Sigmoid colon (tissue), 7 donors: ENCODE data around the gene HPSE. TPM values are rescaled to one million over a fixed set of nuclear protein-coding genes. Genes with fewer than 3 reads are reported as not detected.
"Not testable (repeated sequence)": the region's sequence is repeated elsewhere in the genome, so short reads cannot be mapped to it uniquely, and the experiment has no call there.

Experiments used
- DNase-seq: peaks from one replicate; pipeline ENCODE4 v3.0.0-alpha.2; 2019
- H3K27ac ChIP-seq, 4 donors: fragments of 200-600 bp; sonication (generic); one replicate each; pipeline ENCODE4 v1.5.1; 2016 to 2019; ENCODE audit warnings: mild to moderate bottlenecking in 1 of 4
- H3K27me3 ChIP-seq, 3 donors: fragments of 200-600 bp; sonication (generic); one replicate each; pipeline ENCODE4 v1.5.1; 2019; ENCODE audit warnings: mild to moderate bottlenecking in 1 of 3
- H3K36me3 ChIP-seq, 4 donors: fragments of 200-600 bp; sonication (generic); one replicate each; pipeline ENCODE4 v1.5.1; 2016 to 2019
- H3K4me1 ChIP-seq, 4 donors: fragments of 200-600 bp; sonication (generic); one replicate each; pipeline ENCODE4 v1.5.1; 2017 to 2019
- H3K4me3 ChIP-seq, 4 donors: fragments of 200-600 bp; sonication (generic); one replicate each; pipeline ENCODE4 v1.5.1; 2017 to 2019; ENCODE audit warnings: mild to moderate bottlenecking in 2 of 4, moderate library complexity in 1 of 4
- H3K9me3 ChIP-seq, 4 donors: fragments of 200-600 bp in 3 of 4; sonication (generic) in 3 of 4; one replicate each; pipeline versions ENCODE4 v1.5.1 to v1.6.1; 2013 to 2019
- CTCF ChIP-seq, 4 experiments: fragments of 450-650 bp in 3 of 4; fragments of 200-600 bp in 1 of 4; IDR thresholded peaks; one replicate each; pipeline ENCODE4 v1.5.1; 2016 to 2019; ENCODE audit warnings: antibody characterized with exemption in 4 of 4, mild to moderate bottlenecking in 3 of 4, moderate library complexity in 2 of 4
- EP300 ChIP-seq, 4 donors: sonication (generic); formaldehyde crosslinking; IDR thresholded peaks; one replicate each; pipeline ENCODE4 v1.6.1; 2017; ENCODE audit warnings: antibody characterized with exemption in 4 of 4
- POLR2A ChIP-seq, 2 donors: fragments of 450-650 bp; IDR thresholded peaks; one replicate each; pipeline ENCODE4 v1.6.1; 2016; ENCODE audit warnings: antibody characterized with exemption in 2 of 2, mild to moderate bottlenecking in 2 of 2, moderate library complexity in 2 of 2
- POLR2AphosphoS5 ChIP-seq, 4 donors: sonication (generic); formaldehyde crosslinking; IDR thresholded peaks; one replicate each; pipeline ENCODE4 v1.6.1; 2017; ENCODE audit warnings: antibody characterized with exemption in 4 of 4
- WGBS, 2 donors: extraction: QIAGEN DNeasy Blood & Tissue Kit; methylation state at CpG; one replicate each; pipeline ENCODE4 v1.1.7; 2013; 5-methylcytosine and 5-hydroxymethylcytosine counted together
- intact Hi-C: fragments of 100-400 bp; cut with DNase I; formaldehyde crosslinking; loops from one replicate; pipeline ENCODE4 v1.15.1; 2023
- polyA plus RNA-seq, 3 donors: library from polyadenylated mRNA; stranded (reverse); fragments of 200-250 nt; gene quantifications; one replicate each; pipeline ENCODE4 v1.2.3, GENCODE V29; 2013
- total RNA-seq, 4 donors: library from RNA; depleted of rRNA; stranded (reverse); fragments of >200 nt; gene quantifications; one replicate each; pipeline ENCODE4 v1.1.0, GENCODE V29; 2016
- donor health status: healthy with polysubstance abuse.
- donor health status: Bipolar disorder and iron deficiency.
- donor health status: healthy.

HPSE gene
- total and polyA plus RNA-seq, 7 donors = 0.54 to 7.3 (median 0.71) TPM

DNA sequence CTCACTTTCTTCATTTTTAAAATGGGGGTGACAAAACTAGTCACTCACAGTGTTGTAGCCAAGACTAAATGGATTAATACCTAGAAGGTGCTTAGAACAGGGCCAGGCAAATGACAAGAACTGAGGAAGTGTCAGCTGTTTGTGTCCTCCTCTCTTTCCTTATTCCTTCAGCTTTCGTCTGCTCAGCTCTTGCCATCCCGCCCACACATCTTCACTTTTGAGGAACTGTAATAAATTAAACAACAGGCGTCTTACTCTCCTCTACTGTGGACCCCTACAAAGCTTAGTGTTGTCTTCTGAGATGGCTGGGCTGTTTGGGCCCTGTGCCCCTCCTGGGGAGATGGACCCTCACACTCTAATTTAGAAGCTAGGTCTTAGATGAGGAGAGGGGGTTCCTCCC is 2.7 kb downstream of the HPSE start:
- no peaks in the 10 kb centered on the region for H3K36me3 ChIP-seq
- peaks cover 0 to 13% (median 12%) of the 10 kb centered on the region in 4 donors for H3K4me1 ChIP-seq
- H3K4me3 ChIP-seq = no peak overlapping the region
- TF ChIP-seq POLR2A (IDR thresholded peaks at IDR 0.05) = no peak
- TF ChIP-seq POLR2AphosphoS5 (IDR thresholded peaks at IDR 0.05) = no peak
- no peak for TF ChIP-seq CTCF (IDR thresholded peaks at IDR 0.05)
- TF ChIP-seq EP300 (IDR thresholded peaks at IDR 0.05) = no peak
- 68 to 88% methylated on average over 3 of the region's 3 CpGs for WGBS, 2 donors
- DNase-seq = no peak
- peaks cover 0 to 28% (median 14%) of the 10 kb centered on the region in 3 donors for H3K27me3 ChIP-seq
- no peak overlapping the region for H3K27ac ChIP-seq
- no peaks in the 10 kb centered on the region for H3K9me3 ChIP-seq
- intact Hi-C loops = no loop called here

DNA sequence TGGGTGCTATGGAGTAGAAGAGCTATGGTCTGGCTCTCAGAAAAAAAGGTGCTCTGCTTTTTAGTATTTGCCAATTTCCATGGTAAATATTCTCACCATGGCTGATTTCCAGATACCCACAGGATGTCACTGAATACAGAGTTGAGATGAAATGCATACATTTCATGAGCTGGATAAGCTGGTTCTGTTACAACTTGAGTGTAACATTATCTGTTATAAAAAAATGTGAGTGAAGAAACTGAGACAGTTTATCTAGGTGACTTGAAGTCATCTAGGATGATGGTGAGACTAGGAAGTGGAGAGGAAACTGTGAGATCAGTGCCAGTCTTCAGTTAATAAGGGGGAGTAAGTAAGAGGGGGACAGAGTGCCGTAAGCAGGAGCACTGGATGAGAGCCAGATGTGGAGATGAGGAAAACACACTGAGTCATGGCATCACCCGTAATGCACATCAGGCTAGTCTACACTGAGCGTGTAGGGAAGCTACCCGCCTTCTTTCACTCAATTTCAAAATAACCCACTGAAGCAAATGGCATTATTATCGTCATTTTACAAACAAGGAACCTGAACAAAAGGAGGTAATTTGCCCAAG is 5.0 kb downstream of the HPSE start:
- peaks cover 0 to 5% (median 4%) of the 10 kb centered on the region in 4 donors for H3K4me1 ChIP-seq
- no peak overlapping the region for H3K4me3 ChIP-seq
- TF ChIP-seq POLR2A (IDR thresholded peaks at IDR 0.05) = no peak
- TF ChIP-seq EP300 (IDR thresholded peaks at IDR 0.05) = no peak
- TF ChIP-seq POLR2AphosphoS5 (IDR thresholded peaks at IDR 0.05) = no peak
- no peak for TF ChIP-seq CTCF (IDR thresholded peaks at IDR 0.05)
- no peaks in the 10 kb centered on the region for H3K36me3 ChIP-seq
- no peak overlapping the region for H3K27ac ChIP-seq
- no peaks in the 10 kb centered on the region for H3K9me3 ChIP-seq
- H3K27me3 ChIP-seq = peaks cover 0 to 15% (median 2%) of the 10 kb centered on the region in 3 donors
- no peak for DNase-seq
- WGBS, 2 donors = 84 to 90% methylated on average over 5 of the region's 5 CpGs
- intact Hi-C loops = no loop called here

DNA sequence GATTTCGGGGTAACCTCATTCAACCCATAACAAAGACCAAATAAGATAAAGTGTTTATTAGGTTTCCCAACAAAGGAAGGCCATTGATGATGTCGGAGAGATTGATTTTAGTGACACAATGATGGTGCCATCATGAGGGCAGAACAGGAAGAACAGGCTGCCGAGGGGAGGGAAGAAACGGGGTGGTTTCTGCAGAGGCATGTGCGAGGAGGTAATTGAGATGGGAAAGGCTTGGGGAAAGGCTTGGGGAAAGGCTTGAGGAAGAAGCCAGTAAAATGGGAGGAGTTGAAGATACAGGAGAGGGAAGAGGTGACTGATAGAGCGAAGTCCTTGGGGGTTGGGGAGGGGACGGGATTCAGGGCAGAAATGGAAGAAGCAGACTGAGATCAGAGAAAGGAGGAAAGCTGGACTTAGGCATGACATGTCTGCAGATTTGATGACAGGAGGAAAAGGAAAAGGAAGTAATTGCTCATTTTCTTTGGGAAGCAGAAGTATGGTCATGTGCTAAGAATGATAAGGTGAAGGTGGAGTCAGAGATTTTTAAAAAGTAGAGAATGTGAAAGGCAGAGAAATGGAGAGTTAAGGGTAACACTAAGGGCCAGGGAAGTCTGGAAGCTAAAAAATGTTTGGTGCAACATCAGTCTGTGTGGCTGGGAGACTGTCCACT is 6.0 kb downstream of the HPSE start:
- Histone ChIP-seq H3K27ac (no peak overlapping the region), H3K27me3 (peaks cover 0 to 5% (median 0%) of the 10 kb centered on the region in 3 donors), H3K36me3 (no peaks in the 10 kb centered on the region), H3K9me3 (no peaks in the 10 kb centered on the region), H3K4me3 (no peak overlapping the region), H3K4me1 (no peaks in the 10 kb centered on the region)
- TF ChIP-seq POLR2A (IDR thresholded peaks at IDR 0.05) = no peak
- no peak for TF ChIP-seq EP300 (IDR thresholded peaks at IDR 0.05)
- no peak for TF ChIP-seq CTCF (IDR thresholded peaks at IDR 0.05)
- TF ChIP-seq POLR2AphosphoS5 (IDR thresholded peaks at IDR 0.05) = no peak
- 67 to 80% methylated on average over 7 of the region's 7 CpGs for WGBS, 2 donors
- intact Hi-C loops = no loop called here
- no peak for DNase-seq

DNA sequence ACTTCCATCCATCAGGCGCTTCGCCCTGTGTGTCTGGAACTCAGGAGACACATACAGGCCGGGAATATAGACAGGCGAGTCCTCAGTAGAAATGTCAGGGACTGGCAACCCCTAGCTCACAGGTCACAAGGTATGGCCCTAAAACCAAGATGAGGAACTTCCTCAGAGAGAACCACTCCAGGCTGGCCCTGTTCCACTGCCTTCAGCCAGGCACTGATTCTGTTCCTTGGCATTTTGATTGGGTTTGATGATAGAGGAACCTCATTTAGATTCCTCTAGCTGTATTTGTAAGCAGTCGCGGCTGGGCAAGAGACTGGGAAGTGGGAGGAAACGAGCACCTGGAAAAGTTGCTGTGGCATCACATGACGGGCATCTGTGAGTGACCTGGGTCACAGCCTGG is 8.1 kb downstream of the HPSE start:
- no peak for DNase-seq
- no peaks in the 10 kb centered on the region for H3K27me3 ChIP-seq
- H3K9me3 ChIP-seq = no peaks in the 10 kb centered on the region
- H3K4me1 ChIP-seq = no peaks in the 10 kb centered on the region
- no peak overlapping the region for H3K4me3 ChIP-seq
- WGBS, 2 donors = 91 to 92% methylated on average over 8 of the region's 8 CpGs
- H3K27ac ChIP-seq = no peak overlapping the region
- TF ChIP-seq POLR2A (IDR thresholded peaks at IDR 0.05) (no peak), EP300 (IDR thresholded peaks at IDR 0.05) (no peak), CTCF (IDR thresholded peaks at IDR 0.05) (no peak), POLR2AphosphoS5 (IDR thresholded peaks at IDR 0.05) (no peak)
- no peaks in the 10 kb centered on the region for H3K36me3 ChIP-seq
- intact Hi-C loops = no loop called here

- H3K36me3 ChIP-seq, H3K9me3 ChIP-seq, H3K27me3 ChIP-seq, intact Hi-C loops, H3K4me1 ChIP-seq, DNase-seq, H3K4me3 ChIP-seq, H3K27ac ChIP-seq: not testable (repeated sequence)
- WGBS, 2 donors = 78 to 88% methylated on average over 4 of the region's 4 CpGs
These were observed 9.3 kb downstream of the HPSE start for GRCh38 chr4:83325306-83325705.
